ENCODE measurements around the gene TMEM134.

TMEM134 gene

GRCh38 chr11:67413266-67413849 lies 55.7 kb downstream of the TMEM134 start:
- TF ChIP-seq, protein P1, sequence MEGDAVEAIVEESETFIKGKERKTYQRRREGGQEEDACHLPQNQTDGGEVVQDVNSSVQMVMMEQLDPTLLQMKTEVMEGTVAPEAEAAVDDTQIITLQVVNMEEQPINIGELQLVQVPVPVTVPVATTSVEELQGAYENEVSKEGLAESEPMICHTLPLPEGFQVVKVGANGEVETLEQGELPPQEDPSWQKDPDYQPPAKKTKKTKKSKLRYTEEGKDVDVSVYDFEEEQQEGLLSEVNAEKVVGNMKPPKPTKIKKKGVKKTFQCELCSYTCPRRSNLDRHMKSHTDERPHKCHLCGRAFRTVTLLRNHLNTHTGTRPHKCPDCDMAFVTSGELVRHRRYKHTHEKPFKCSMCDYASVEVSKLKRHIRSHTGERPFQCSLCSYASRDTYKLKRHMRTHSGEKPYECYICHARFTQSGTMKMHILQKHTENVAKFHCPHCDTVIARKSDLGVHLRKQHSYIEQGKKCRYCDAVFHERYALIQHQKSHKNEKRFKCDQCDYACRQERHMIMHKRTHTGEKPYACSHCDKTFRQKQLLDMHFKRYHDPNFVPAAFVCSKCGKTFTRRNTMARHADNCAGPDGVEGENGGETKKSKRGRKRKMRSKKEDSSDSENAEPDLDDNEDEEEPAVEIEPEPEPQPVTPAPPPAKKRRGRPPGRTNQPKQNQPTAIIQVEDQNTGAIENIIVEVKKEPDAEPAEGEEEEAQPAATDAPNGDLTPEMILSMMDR (IDR thresholded peaks at IDR 0.05; ENCODE audit: low read length, missing control alignments) = no peak
- no peak for DNase-seq (ENCODE audit: low read depth)

DNA sequence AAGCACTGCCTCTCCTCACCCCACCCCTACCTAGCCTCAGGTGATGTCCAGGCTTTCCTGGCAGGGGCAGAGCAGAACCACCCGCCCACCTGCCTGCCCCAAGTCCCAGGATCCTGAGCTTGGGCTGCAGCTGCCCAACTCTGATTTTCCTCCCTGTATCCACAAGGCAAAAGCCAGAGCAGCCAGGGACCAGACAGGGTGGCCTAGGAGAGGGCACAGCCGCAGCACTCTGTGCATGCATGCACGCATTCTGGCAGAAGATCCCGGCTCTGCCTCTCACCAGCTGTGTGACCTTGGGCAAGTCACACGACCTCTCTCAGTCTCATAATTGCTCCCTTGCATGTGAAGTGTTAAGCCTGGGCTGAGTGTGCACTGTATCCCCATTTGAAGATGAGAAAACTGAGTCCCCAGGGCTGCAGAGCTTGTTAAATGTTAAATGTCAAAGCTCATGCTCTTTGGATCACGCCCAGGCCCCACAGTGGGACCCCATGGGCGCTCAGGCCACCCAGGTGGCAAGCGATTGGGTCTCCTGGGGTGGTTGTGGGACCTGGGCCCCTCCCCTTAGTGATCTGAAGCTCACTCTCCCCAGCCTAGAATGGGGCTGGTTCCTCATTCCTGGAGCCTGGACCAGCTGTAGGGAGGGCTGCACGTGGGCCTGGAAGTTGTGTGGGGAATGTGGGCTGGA lies 56.4 kb downstream of the TMEM134 start:
- TF ChIP-seq, protein P1 (IDR thresholded peaks at IDR 0.05; ENCODE audit: low read length, missing control alignments) = no peak
- no peak for DNase-seq (ENCODE audit: low read depth)
- H3K4me3 ChIP-seq (replicated peaks; ENCODE audit: low read depth, low read length) = no peak overlapping the region

More at GRCh38 chr11:67413266-67413849, 55.7 kb downstream of the TMEM134 start:
- no peak overlapping the region for H3K4me3 ChIP-seq (replicated peaks; ENCODE audit: low read depth, low read length)

DNA sequence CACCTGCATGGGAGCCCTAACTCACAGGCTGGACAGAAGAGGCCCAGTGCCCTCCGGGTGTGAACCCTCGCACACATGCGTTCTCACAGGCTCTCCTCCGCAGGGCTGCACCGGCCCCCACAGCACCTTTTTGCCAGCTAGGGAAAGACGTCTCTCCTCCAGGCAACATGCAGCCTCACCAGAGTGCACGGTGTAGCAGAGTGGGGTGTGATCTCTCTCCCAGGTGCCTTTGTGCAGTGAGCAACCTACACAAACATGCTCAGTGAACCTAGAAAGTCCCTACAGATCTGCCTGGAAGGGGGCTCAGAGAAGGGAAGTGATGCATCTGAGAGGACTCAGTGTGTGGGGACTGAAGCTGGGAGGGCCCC lies 57.3 kb downstream of the TMEM134 start:
- no peak overlapping the region for H3K4me3 ChIP-seq (replicated peaks; ENCODE audit: low read depth, low read length)
- TF ChIP-seq, protein P1 (IDR thresholded peaks at IDR 0.05; ENCODE audit: low read length, missing control alignments) = no peak
- no peak for DNase-seq (ENCODE audit: low read depth)

Measured in fibroblast of pulmonary artery (primary cell).